ENCODE results near the gene HAUS3.
"Not testable (repeated sequence)": the region's sequence is repeated elsewhere in the genome, so short reads cannot be mapped to it uniquely, and the experiment has no call there.

Gene HAUS3

GRCh38 chr4:2250357-2251072 is 8.6 kb upstream of the HAUS3 start:
- no peak for DNase-seq

- DNase-seq = no peak
These were observed 7.8 kb upstream of the HAUS3 start for GRCh38 chr4:2249526-2250356.

GRCh38 chr4:2248821-2249261 is 6.9 kb upstream of the HAUS3 start:
- DNase-seq = no peak

DNA sequence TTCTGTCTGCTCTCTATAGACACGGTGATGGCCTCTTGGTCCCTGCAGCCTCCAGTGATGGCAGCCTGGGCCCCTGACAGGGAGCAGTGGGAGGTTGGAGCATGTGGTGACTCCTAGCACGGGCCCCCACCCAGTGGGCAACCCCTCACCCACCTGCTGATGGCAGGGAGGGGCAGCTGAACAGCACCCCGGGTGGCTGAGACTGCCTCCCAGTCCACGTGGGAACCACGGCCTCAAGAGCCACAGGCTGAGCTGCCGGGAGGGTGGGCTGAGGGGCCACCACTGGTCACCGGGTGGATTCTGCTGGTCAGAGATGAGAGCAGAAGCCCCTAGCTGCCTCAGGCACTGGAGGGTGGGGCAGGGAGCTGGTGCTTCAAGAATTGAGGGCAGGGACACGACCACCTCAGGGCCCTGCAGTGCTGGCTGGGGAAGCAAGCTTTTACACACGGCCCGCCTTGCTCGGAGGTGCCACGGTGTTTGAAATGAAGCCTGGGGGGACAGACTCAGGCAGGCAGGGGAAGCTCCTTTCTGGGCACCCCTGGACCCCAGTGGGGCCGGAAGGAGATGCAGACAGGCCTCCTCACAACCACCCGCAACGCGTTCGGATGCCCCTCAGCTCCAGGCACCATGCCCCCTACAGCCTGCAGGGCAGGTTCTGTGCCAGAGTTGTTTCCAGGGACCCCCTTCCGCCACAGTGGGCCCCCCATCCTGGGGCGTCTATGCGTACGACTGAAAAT is 6.3 kb upstream of the HAUS3 start:
- no peak for DNase-seq

GRCh38 chr4:2247128-2248043 is 5.5 kb upstream of the HAUS3 start:
- no peak for DNase-seq

GRCh38 chr4:2246384-2247127 is 4.6 kb upstream of the HAUS3 start:
- no peak for DNase-seq

GRCh38 chr4:2245787-2246275 is 3.9 kb upstream of the HAUS3 start:
- DNase-seq = no peak

GRCh38 chr4:2245057-2245786 is 3.3 kb upstream of the HAUS3 start:
- peak; percentile 61 to 66 (median 62) for DNase-seq

DNA sequence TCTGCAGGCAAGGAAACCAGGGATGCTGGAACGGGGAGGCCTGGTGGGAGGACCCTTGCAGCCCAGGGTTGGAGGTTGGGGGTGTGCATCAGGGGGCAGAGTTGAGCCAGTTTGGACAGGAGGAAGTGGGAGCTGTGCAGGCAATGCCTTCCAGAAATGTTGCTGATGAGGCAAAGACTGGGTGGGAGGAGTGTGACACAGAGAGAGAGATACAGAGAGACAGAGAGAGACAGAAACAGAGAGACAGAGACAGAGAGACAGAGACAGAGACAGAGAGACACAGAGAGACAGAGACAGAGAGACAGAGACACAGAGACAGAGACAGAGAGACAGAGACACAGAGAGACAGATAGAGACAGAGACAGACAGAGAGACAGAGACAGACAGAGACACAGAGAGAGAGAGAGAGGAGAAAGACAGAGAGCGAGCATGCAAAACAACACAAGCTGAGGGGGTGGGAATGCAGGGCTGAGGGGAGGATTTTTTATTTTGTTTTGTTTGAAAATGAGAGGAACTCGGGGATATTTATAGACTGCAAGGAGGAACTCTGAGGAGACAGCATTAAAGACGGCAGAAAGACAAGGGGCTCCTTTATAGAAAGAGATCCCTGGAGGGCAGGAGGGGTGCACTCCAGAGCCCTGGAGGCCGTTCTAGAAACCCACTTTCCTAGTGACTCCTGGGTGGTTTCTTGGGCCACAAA is 1.9 kb upstream of the HAUS3 start:
- DNase-seq = peak; percentile 87 to 88 (median 87)

DNA sequence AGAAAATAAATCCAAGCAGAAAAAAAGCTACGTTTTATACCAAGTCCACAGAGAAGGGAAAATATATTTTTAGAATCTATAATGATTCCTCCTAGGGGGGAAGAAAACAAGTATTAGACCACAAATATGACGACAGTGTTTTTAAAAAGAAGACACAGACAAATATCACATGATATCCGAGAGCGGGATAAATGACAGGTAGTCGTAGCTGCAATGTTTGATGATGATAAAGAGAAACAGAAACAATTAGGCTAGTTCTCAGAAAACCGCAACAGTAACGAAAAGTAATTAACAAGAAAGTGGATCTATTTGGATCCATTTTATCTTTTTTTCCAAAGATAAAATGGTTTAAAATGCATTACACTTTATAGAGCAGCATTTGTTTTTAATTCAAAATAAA is 918 bp downstream of the HAUS3 start:
- DNase-seq = peak in 1 of 3 donors; percentile 13

DNA sequence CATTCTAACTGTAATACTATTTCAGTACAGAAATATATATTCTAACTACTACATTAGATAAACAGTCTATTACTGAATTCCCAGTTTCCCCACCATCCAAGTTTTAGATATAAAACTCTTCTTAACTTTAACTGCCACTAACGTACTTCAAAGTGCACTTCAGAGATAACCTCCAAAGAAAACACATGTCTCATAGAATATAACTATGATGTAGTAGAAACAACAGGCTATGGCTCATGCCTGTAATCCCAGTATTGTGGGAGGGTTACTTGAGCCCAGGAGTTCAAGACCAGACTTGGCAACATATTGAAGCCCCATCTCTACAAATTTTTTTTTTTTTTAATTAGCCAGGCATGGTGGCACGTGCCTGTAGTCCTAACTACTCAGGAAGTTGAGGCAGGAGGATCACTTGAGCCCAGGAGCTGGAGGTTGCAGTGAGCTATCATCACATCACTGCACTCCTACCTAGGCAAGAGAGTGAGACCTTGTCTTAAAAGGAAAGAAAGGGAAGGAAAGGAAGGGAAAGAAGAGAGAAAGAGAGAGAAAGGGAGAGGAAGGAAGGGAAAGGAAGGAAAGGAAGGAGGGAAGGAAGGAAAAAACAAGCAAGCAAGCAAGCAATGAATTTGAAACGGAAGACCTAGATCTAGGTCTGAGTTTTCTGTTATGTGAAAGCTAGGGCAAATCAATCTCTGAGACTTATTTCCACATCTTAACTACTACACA is 4.8 kb downstream of the HAUS3 start:
- no peak for DNase-seq

DNA sequence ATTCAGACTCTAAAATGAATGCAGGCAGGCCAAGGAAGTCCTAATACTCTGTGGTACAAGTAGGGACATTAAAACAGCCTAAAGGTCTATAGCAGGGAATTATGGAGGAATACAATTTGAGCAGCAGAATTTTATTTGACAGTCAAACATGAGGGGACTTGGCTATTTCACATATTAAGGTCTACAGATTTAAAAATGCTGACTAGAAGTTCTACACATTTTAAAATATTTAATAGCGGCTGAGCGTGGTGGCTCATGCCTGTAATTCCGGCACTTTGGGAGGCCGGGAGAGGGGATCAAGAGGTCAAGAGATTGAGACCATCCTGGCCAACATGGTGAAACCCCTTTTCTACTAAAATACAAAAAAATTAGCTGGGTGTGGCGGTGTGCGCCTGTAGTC is 10.8 kb downstream of the HAUS3 start:
- no peak for DNase-seq

GRCh38 chr4:2226261-2226660 is 15.7 kb downstream of the HAUS3 start:
- no peak for DNase-seq

DNA sequence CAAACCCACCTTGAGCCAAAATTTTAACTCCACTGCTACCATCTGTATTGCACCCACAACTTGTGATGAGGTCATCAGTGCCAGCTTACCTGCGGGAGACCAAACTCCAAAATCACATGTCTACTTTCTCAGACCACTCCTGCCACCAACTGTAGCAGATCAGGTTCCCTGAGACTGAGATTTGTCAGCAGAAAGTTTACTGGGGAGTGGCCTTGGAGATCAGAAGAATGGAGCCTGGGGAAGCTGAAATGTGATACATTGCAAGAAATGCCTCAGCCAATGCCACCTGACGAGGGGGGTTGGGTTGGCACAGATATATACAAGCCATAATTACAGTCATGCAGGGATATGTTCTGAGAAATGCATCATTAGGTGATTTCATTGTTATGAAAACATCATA is 19.1 kb downstream of the HAUS3 start:
- DNase-seq = no peak

DNA sequence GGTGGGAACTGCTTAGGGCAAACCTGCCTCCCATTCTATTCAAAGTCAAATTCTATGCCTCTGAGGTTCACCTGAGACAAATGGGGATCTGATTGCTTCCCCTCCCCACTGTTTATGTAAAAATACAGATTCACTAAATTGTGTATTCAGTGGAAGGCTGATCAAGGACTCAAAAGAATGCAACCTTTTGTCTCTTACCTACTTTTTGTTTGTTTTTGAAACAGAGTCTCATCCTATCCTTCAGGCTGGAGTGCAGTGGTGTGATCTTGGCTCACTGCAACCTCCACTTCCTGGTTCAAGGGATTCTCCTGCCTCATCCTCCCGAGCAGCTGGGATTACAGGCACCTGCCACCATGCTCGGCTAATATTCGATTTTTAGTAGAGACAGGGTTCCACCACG is 20.5 kb downstream of the HAUS3 start:
- DNase-seq = not testable (repeated sequence)

DNA sequence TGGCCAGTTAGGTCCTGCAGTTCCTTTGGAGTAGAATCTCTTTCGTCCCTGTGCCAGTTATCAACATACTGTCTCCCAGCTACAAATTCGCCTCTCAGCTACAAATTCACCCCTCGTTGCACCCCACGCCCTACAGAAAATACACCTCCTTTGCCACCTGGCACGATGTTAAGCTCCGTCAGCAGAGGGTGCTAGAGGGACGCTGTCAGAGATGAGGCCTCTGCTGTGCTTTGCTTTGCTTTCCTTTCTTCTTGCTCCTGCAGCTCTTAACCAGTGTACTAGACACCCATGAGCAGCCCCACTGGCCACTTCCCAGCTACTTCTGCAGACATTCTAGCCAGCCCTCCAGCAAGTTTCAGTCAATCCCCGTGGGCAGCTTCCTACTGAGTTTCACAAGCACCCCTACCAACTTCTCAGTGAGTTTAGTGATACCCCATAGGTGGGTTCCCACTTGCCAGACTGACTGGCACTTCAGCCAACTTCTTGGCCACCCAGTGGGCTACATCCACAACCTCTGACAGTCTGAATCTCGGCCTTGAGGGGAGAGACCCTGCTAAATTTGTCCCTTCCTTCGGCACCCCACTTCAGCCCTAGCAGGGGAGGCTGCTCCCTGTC is 21.8 kb downstream of the HAUS3 start:
- peak; percentile 70 to 81 (median 76) for DNase-seq

DNA sequence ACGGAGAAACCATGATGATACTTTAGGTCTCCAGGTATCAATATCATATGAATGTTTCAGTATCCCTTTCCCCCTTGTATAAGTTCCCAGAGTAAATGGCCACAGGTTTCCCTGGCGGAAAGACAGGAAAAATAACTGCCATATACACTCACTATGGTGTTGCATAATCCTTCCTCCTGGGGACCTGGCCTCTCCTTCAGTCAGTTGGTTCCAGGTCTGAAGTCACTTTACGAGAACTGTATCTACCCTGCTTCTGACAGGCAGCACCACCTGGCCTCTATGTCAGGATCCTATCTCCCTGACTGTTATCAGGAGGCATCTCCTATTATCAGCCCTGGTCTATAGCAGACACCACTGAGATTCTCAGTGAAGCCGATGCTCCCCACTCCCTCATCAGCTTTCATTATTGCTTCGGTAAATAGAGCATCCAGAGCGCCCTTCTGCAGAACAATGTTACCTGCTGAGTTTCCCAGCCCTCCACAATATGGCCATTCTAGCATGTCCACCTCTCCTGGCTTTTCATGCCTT is 22.6 kb downstream of the HAUS3 start:
- DNase-seq = no peak

- DNase-seq = peak in 1 of 3 donors; percentile 16
These were observed 23.5 kb downstream of the HAUS3 start for GRCh38 chr4:2218436-2218835.

DNA sequence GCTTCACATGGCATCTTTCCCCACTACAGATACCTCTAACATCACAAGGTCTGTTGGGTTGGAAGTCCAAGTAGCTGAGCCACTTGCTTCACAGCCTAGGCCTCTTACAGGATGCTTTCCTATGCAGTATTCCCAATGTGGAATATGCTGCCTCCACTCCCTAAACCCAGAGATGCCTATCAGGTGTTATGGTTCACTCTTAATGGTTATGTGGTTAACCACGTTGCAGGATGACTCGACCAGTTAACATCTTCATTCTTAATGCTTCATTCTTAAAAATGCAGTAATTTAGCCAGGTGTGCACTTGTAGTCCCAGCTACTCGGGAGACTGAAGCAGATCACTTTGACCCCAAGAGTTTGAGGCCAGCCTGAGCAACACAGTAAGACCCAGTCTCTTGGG is 24.2 kb downstream of the HAUS3 start:
- no peak for DNase-seq

Measured in suppressor macrophage treated with lipopolysaccharide for 1 hour (primary cell).